Skin of body (tissue), 2 donors: Measurements from ENCODE around the gene SF3A1. TPM values are rescaled to one million over a fixed set of nuclear protein-coding genes. Genes with fewer than 3 reads are reported as not detected.

ENCODE experiments used
- DNase-seq: peaks from one replicate; lab custom pipeline; 2025; lab: John Stamatoyannopoulos, UW
- total RNA-seq: library from RNA; depleted of rRNA; stranded (reverse); fragments of >200 nt; gene quantifications from one replicate; pipeline ENCODE4 v1.2.3, GENCODE V29; 2014

Gene SF3A1
- total RNA-seq, 1 donor from 2014 or later, result 30.0 TPM

GRCh38 chr22:30386608-30386959, 29.9 kb upstream of the SF3A1 start:
- DNase-seq, result no peak

- no peak for DNase-seq
Measured at GRCh38 chr22:30385942-30386341, 29.2 kb upstream of the SF3A1 start.

DNA sequence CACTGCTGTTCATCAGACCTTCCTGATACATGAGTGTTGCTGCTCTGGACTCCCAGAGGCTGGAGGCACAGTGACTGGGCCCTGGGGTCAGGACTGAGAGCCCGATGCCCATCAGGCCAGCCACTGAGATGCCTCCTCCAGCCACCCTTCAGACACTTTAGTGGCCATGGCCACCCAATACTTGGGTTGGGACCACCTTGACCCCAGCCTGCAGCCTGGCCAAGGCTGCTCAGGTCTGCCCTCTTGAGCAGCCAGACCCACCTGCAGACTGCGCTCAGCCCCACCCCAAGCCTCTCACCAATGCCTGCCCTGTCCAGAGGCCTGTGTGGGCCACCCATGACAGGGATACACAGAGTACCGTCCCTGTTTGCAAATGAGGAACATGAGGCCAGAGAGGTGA, 26.4 kb upstream of the SF3A1 start:
- no peak for DNase-seq

DNA sequence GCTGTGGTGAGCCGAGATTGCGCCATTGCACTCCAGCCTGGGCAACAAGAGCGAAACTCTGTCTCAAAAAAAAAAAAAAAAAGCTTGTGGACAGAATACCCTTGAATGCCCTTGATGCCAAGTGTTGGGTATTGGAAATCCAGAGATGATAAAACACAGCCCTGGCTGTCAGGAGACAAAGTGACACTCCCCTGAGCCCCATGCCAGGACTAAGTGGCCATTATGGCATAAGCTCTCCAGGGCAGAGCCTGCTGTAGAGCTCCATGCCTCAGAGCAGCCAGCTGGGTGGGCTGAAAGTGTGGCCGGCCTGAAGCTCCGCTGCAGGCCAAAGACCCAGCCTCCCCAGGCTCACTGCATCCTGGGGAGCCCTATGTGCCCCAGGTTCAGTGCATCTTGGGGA, 25.6 kb upstream of the SF3A1 start:
- DNase-seq, result no peak

- no peak for DNase-seq
Measured at GRCh38 chr22:30381264-30381663, 24.6 kb upstream of the SF3A1 start.

- no peak for DNase-seq
Measured at GRCh38 chr22:30380011-30380410, 23.3 kb upstream of the SF3A1 start.

GRCh38 chr22:30375312-30375849, 18.7 kb upstream of the SF3A1 start:
- DNase-seq, result no peak

DNA sequence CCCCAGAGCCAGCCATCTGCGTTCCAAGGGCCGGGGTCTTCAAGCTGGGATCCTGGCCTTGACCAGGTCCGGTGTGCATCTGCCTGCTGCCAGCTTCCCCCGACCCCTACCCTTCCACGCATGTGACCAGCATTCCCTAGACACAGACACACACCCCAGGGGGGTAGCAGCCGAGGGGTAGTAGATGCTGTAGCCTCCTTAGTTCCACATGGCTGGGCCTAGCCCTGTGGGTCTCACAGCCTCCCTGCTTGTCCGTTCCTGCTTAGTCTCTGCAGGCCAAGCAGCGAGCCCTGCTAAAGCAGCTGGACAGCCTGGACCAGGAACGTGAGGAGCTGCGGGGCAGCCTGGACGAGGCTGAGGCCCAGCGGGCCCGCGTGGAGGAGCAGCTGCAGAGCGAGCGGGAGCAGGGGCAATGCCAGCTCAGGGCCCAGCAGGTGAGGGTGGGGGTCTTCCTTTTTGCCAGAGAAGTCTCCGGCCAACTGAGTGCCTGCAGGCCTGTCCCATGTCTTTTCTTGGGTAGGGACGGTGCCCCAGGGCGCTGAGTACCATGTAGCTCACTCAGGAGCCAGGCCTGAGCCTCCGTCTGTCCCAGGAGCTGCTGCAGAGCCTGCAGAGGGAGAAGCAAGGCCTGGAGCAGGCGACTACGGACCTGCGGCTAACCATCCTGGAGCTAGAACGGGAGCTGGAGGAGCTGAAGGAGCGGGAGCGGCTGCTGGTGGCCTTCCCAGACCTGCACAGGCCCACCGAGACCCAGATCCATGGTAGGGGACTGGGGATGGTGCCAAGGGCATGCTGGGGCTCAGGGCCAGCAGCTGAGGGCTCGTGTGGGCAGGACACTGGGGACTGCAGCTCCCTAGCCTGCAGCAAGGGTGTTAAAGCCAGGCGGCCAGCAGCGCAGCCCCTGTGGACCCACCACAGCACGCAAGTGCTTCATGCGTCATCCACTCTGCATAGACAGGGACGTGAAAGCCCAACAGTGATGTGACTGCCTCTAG, 16.9 kb upstream of the SF3A1 start:
- no peak for DNase-seq

- no peak for DNase-seq
Measured at GRCh38 chr22:30372915-30373314, 16.2 kb upstream of the SF3A1 start.

- no peak for DNase-seq
Measured at GRCh38 chr22:30371981-30372380, 15.3 kb upstream of the SF3A1 start.

- no peak for DNase-seq
Measured at GRCh38 chr22:30371321-30371720, 14.6 kb upstream of the SF3A1 start.

DNA sequence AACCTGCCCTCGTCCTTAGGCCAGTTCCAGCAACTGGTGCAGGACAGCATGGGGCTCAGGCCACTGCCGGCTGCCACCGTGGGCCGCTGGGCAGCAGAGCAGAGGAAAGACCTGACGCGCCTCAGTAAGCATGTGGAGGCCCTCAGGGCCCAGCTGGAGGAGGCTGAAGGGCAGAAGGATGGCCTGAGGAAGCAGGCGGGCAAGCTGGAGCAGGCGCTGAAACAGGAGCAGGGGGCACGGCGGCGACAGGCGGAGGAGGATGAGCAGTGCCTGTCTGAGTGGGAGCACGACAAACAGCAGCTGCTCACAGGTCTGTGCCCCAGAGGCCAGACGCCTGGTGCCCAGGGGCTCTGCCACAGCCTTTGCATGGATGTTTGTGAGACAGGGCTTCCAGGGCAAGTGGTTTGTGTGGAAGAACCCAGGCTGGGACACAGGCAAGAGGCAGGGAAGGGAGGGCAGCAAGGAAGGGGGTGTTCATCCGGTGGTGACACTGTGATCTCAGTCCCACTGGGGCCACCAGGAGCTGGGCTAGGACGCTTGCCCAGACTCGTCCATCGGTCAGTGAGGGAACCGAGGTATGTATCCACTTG, 14.0 kb upstream of the SF3A1 start:
- DNase-seq, result no peak

GRCh38 chr22:30368420-30368819, 11.7 kb upstream of the SF3A1 start:
- DNase-seq, result no peak

GRCh38 chr22:30365891-30366290, 9.2 kb upstream of the SF3A1 start:
- DNase-seq, result no peak

- DNase-seq, result no peak
Measured at GRCh38 chr22:30362651-30363281, 6.1 kb upstream of the SF3A1 start.

GRCh38 chr22:30361916-30362650, 5.4 kb upstream of the SF3A1 start:
- no peak for DNase-seq

DNA sequence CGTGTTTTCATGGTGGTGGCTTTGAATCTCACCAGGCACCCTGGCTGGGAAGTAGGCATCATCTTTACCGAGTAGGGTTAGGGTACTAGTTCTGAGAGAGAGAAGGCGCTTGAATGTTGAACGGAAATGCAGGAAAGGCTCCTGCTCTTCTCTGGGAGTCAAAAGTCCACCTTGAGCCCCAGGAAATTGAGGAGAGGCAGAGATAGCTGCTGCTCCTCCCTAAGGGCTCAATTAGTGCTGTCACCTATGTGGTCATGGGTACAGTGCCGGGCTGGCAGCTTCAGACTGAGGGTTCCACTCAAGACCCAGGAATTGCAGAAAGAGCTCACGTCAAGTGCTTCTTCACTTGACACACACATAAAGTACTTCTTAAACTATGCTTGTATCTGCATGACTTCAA, 1.8 kb upstream of the SF3A1 start:
- DNase-seq, result no peak

- no peak for DNase-seq
Measured at GRCh38 chr22:30357650-30358215, 1.0 kb upstream of the SF3A1 start.

DNA sequence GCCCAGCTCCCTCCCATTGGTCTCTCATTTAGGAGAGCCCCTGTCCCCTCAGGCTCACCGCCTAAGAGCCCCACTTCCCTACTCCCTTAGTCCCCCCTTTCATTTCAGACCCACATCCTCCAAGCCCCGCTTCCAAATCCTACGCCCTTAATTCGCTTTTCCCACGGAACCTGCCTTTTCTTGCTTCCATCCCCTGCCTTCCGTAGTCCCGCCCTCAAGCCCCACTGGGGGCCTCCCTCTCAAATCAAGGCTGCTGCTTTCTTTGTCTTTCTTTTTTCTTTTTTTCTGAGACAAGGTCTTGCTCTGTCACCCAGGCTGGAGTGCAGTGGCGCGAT, 509 bp upstream of the SF3A1 start:
- peak; percentile 56 for DNase-seq

DNA sequence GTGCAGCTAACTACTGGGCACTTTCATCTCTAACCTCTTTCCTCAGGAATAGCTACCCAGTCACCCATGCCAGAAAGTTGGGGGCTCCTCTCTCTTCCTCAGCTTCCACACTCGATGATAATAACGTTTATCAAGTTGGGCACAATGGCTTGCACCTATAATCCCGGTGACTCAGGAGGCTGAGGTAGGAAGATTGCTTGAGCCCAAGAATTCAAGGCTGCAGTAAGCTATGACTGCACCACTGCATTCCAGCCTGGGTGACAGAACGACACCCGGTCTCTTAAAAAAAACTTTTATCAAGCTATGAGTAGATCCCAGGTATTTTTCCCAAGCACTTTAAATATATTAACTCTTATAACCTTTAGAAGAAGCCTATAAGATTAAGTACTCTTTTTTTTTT, 2.0 kb downstream of the SF3A1 start:
- no peak for DNase-seq

DNA sequence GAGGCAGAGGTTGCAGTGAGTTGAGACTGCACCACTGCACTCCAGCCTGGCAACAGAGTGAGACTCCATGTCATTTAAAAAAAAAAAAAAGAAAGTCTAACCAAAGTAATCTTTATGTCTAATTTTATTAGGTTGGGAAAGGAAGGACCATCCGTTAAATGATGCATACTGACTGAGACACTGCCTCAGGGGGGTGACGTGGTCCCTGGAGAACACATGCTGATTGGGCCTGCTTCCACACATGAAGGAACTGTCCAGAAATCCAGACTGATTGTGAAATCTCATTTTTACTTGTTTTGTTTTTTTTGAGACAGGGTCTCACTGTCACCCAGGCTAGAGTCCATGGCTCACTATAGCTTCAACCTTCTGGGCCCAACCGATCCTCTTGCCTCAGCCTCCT, 5.5 kb downstream of the SF3A1 start:
- DNase-seq, result no peak
